ENCODE data around the gene PARP3.

PARP3 gene

DNA sequence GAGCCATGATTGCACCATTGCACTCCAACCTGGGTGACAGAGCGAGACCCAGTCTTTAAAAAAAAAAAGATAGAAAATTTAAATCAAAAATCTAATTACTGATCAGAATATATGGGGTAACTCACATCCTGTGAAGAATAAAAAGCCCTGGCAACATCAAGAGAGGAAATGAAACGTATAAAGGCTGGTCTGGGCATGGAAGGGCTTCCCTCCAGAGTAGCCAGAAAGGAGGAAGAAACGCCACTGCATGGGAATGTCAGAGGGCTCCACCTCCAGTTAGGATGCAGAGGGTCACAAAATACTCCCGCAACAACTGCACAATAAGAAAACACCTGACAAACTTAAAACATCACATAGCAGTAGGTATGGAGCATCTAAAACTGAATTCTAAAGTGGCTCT is 34.1 kb upstream of the PARP3 start:
- 56% methylated on average over 3 of the region's 4 CpGs for WGBS
- no peak for DNase-seq
- no peak overlapping the region for H2AK5ac ChIP-seq (ENCODE audit: low read length, severe bottlenecking)
- H3K79me1 ChIP-seq (replicated peaks; ENCODE audit: low read length, poor library complexity, severe bottlenecking) = no peaks in the 10 kb centered on the region
- no peak overlapping the region for H4K8ac ChIP-seq (ENCODE audit: low read length)
- no peak overlapping the region for H2BK15ac ChIP-seq (ENCODE audit: low read depth, poor library complexity, severe bottlenecking)
- no peak overlapping the region for H3K4me2 ChIP-seq (ENCODE audit: low read length, poor library complexity, severe bottlenecking)
- H2AFZ ChIP-seq (ENCODE audit: low read depth, low read length) = no peak overlapping the region
- H4K91ac ChIP-seq (ENCODE audit: low read length) = no peak overlapping the region
- no peaks in the 10 kb centered on the region for H3K4me1 ChIP-seq (ENCODE audit: control insufficient read depth, insufficient read depth, low read depth, low read length)
- H3K18ac ChIP-seq (ENCODE audit: low read depth in 1 of 2, low read length in 2 of 2) = no peak overlapping the region
- no peak overlapping the region for H3K27ac ChIP-seq (ENCODE audit: low read length, poor library complexity, severe bottlenecking)
- no peaks in the 10 kb centered on the region for H3K27me3 ChIP-seq (ENCODE audit: control insufficient read depth in 1 of 2, insufficient read depth in 1 of 2, low read length in 2 of 2)
- H3K14ac ChIP-seq (ENCODE audit: low read length in 2 of 2) = no peak overlapping the region
- H2BK120ac ChIP-seq (ENCODE audit: low read depth, low read length) = no peak overlapping the region
- H3K23ac ChIP-seq (ENCODE audit: low read length in 2 of 2) = no peak overlapping the region
- H3K4me3 ChIP-seq (ENCODE audit: insufficient read depth in 1 of 2, low read depth in 1 of 2, low read length in 2 of 2) = no peak overlapping the region
- no peaks in the 10 kb centered on the region for H3K36me3 ChIP-seq (ENCODE audit: control insufficient read depth in 1 of 2, insufficient read depth in 2 of 2, low read depth in 1 of 2, low read length in 2 of 2)
- no peaks in the 10 kb centered on the region for H3K9me3 ChIP-seq (ENCODE audit: control insufficient read depth, low read length)
- no peak overlapping the region for H3K9ac ChIP-seq (ENCODE audit: low read length)
- H2BK5ac ChIP-seq (ENCODE audit: low read depth, low read length, poor library complexity, severe bottlenecking) = no peak overlapping the region
- no peak overlapping the region for H3K4ac ChIP-seq (ENCODE audit: low read depth in 1 of 2, low read length in 2 of 2)
- H2BK12ac ChIP-seq (ENCODE audit: low read length in 2 of 2) = no peak overlapping the region

DNA sequence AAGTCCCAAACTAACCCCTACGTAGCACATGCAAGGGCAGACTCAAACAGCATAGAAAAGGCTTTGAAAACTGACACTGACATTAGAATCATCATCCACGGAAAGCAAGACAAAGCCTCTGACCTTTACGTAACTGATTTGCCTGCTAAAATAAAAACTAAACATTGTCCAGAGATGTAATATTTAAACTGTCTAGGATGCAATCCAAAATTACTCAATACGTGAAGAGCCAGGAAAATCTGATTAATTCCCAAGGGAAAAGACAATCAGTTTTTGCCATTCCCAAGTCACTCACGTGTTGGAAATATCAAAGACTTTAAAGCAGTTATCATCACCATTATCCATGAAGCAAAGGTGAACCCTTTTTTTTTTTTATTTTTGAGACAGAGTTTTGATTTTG is 25.7 kb upstream of the PARP3 start:
- Histone ChIP-seq H2AK5ac (ENCODE audit: low read length, severe bottlenecking) (no peak overlapping the region), H3K27me3 (ENCODE audit: control insufficient read depth in 1 of 2, insufficient read depth in 1 of 2, low read length in 2 of 2) (no peaks in the 10 kb centered on the region), H2BK5ac (ENCODE audit: low read depth, low read length, poor library complexity, severe bottlenecking) (no peak overlapping the region), H3K9me3 (ENCODE audit: control insufficient read depth, low read length) (no peaks in the 10 kb centered on the region), H3K36me3 (ENCODE audit: control insufficient read depth in 1 of 2, insufficient read depth in 2 of 2, low read depth in 1 of 2, low read length in 2 of 2) (no peaks in the 10 kb centered on the region), H3K9ac (ENCODE audit: low read length) (no peak overlapping the region), H3K23ac (ENCODE audit: low read length in 2 of 2) (no peak overlapping the region), H3K27ac (ENCODE audit: low read length, poor library complexity, severe bottlenecking) (no peak overlapping the region), H4K91ac (ENCODE audit: low read length) (no peak overlapping the region), H2BK120ac (ENCODE audit: low read depth, low read length) (no peak overlapping the region), H2AFZ (ENCODE audit: low read depth, low read length) (no peak overlapping the region), H3K79me1 (replicated peaks; ENCODE audit: low read length, poor library complexity, severe bottlenecking) (no peaks in the 10 kb centered on the region), H4K8ac (ENCODE audit: low read length) (no peak overlapping the region), H3K14ac (ENCODE audit: low read length in 2 of 2) (no peak overlapping the region), H3K4ac (ENCODE audit: low read depth in 1 of 2, low read length in 2 of 2) (no peak overlapping the region), H3K18ac (ENCODE audit: low read depth in 1 of 2, low read length in 2 of 2) (no peak overlapping the region), H3K4me3 (ENCODE audit: insufficient read depth in 1 of 2, low read depth in 1 of 2, low read length in 2 of 2) (no peak overlapping the region), H2BK12ac (ENCODE audit: low read length in 2 of 2) (no peak overlapping the region), H3K4me2 (ENCODE audit: low read length, poor library complexity, severe bottlenecking) (no peak overlapping the region), H3K4me1 (ENCODE audit: control insufficient read depth, insufficient read depth, low read depth, low read length) (no peaks in the 10 kb centered on the region), H2BK15ac (ENCODE audit: low read depth, poor library complexity, severe bottlenecking) (no peak overlapping the region)
- DNase-seq = no peak
- WGBS = 46% methylated on average over 3 of the region's 5 CpGs

DNA sequence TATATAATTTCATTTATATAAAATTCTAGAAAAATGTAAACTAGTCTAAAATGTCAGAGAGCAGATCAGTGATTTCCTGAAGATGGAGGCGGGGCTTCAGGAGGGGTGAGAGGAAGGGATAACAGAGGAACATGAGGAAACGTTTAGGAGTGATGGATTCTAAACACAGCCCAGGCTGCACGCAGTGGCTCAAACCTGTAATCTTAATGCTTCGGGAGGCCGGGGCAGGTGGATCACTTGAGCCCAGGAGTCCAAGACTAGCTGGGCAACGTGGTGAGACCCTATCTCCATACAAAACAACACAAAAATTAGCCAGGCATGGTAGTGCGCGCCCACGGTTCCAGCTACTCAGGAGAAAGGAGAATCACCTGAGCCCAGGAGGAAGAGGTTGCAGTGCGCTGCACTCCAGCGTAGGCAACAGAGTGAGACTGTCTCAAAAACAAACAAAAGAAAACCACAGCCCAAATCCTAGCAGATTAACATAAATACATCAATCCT is 21.0 kb upstream of the PARP3 start:
- Histone ChIP-seq H2BK12ac (ENCODE audit: low read length in 2 of 2) (no peak overlapping the region), H3K4me1 (ENCODE audit: control insufficient read depth, insufficient read depth, low read depth, low read length) (no peaks in the 10 kb centered on the region), H2BK15ac (ENCODE audit: low read depth, poor library complexity, severe bottlenecking) (no peak overlapping the region), H3K4ac (ENCODE audit: low read depth in 1 of 2, low read length in 2 of 2) (no peak overlapping the region), H3K4me3 (ENCODE audit: insufficient read depth in 1 of 2, low read depth in 1 of 2, low read length in 2 of 2) (no peak overlapping the region), H2AFZ (ENCODE audit: low read depth, low read length) (no peak overlapping the region), H4K91ac (ENCODE audit: low read length) (no peak overlapping the region), H3K18ac (ENCODE audit: low read depth in 1 of 2, low read length in 2 of 2) (no peak overlapping the region), H3K9me3 (ENCODE audit: control insufficient read depth, low read length) (no peaks in the 10 kb centered on the region), H3K14ac (ENCODE audit: low read length in 2 of 2) (no peak overlapping the region), H3K27ac (ENCODE audit: low read length, poor library complexity, severe bottlenecking) (no peak overlapping the region), H3K9ac (ENCODE audit: low read length) (no peak overlapping the region), H2BK120ac (ENCODE audit: low read depth, low read length) (no peak overlapping the region), H3K27me3 (ENCODE audit: control insufficient read depth in 1 of 2, insufficient read depth in 1 of 2, low read length in 2 of 2) (no peaks in the 10 kb centered on the region), H3K23ac (ENCODE audit: low read length in 2 of 2) (no peak overlapping the region), H3K79me1 (replicated peaks; ENCODE audit: low read length, poor library complexity, severe bottlenecking) (no peaks in the 10 kb centered on the region), H3K4me2 (ENCODE audit: low read length, poor library complexity, severe bottlenecking) (no peak overlapping the region), H2BK5ac (ENCODE audit: low read depth, low read length, poor library complexity, severe bottlenecking) (no peak overlapping the region), H2AK5ac (ENCODE audit: low read length, severe bottlenecking) (no peak overlapping the region), H4K8ac (ENCODE audit: low read length) (no peak overlapping the region), H3K36me3 (ENCODE audit: control insufficient read depth in 1 of 2, insufficient read depth in 2 of 2, low read depth in 1 of 2, low read length in 2 of 2) (no peaks in the 10 kb centered on the region)
- 82% methylated on average over 11 of the region's 11 CpGs for WGBS
- DNase-seq = no peak

DNA sequence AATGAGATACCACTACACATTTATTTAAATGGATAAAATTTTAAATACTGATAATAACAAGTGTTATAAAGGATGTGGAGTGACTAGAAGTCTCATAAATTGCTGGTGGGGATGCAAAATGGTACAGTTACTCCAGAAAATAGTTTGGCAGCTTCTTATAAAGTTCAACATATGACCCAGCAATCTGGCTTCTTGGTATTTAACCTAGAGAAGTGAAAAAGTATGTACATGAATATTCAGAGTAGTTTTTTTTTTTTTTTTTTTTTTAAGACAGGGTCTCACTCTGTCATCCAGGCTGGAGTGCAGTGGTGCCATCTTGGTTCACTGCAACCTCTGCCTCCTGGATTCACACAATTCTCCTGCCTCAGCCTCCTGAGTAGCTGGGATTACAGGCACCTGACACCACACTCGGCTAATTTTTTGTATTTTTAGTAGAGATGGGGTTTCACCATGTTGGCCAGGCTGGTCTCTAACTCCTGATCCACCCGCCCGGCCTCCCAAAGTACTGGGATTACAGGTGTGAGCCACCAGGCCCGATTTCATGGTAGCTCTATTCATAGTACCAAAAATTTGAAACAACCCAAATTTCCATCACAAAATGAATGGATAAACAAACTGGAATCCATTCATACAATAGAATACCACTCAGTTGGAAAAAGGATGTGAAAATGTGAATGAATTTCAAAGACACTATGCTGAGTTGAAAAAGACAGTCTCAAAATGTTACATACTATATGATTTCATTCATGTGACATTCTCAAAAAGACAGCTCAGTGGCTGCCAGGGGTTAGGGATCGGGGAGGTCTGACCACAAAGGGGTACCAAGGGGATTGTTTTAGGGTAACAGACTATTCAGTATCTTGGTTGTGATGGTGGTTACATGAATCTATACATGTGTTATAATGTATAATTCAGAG is 14.8 kb upstream of the PARP3 start:
- no peak overlapping the region for H3K18ac ChIP-seq (ENCODE audit: low read depth in 1 of 2, low read length in 2 of 2)
- H3K9ac ChIP-seq (ENCODE audit: low read length) = no peak overlapping the region
- no peak overlapping the region for H3K4me3 ChIP-seq (ENCODE audit: insufficient read depth in 1 of 2, low read depth in 1 of 2, low read length in 2 of 2)
- H3K9me3 ChIP-seq (ENCODE audit: control insufficient read depth, low read length) = no peaks in the 10 kb centered on the region
- H4K91ac ChIP-seq (ENCODE audit: low read length) = no peak overlapping the region
- no peak overlapping the region for H2AFZ ChIP-seq (ENCODE audit: low read depth, low read length)
- H3K4me1 ChIP-seq (ENCODE audit: control insufficient read depth, insufficient read depth, low read depth, low read length) = no peaks in the 10 kb centered on the region
- no peak overlapping the region for H3K14ac ChIP-seq (ENCODE audit: low read length in 2 of 2)
- H3K79me1 ChIP-seq (replicated peaks; ENCODE audit: low read length, poor library complexity, severe bottlenecking) = no peaks in the 10 kb centered on the region
- H3K4ac ChIP-seq (ENCODE audit: low read depth in 1 of 2, low read length in 2 of 2) = no peak overlapping the region
- H2BK15ac ChIP-seq (ENCODE audit: low read depth, poor library complexity, severe bottlenecking) = no peak overlapping the region
- no peak overlapping the region for H2BK5ac ChIP-seq (ENCODE audit: low read depth, low read length, poor library complexity, severe bottlenecking)
- no peak overlapping the region for H3K23ac ChIP-seq (ENCODE audit: low read length in 2 of 2)
- no peaks in the 10 kb centered on the region for H3K27me3 ChIP-seq (ENCODE audit: control insufficient read depth in 1 of 2, insufficient read depth in 1 of 2, low read length in 2 of 2)
- no peak for DNase-seq
- H3K27ac ChIP-seq (ENCODE audit: low read length, poor library complexity, severe bottlenecking) = no peak overlapping the region
- 84% methylated on average over 5 of the region's 5 CpGs for WGBS
- H3K4me2 ChIP-seq (ENCODE audit: low read length, poor library complexity, severe bottlenecking) = no peak overlapping the region
- H4K8ac ChIP-seq (ENCODE audit: low read length) = no peak overlapping the region
- H2BK120ac ChIP-seq (ENCODE audit: low read depth, low read length) = no peak overlapping the region
- peaks cover 7 to 10% of the 10 kb centered on the region in 2 experiments for H3K36me3 ChIP-seq (ENCODE audit: control insufficient read depth in 1 of 2, insufficient read depth in 2 of 2, low read depth in 1 of 2, low read length in 2 of 2)
- no peak overlapping the region for H2AK5ac ChIP-seq (ENCODE audit: low read length, severe bottlenecking)
- no peak overlapping the region for H2BK12ac ChIP-seq (ENCODE audit: low read length in 2 of 2)
